ENCODE results near the gene FIS1. TPM values are rescaled to one million over a fixed set of nuclear protein-coding genes. Genes with fewer than 3 reads are reported as not detected.

The FIS1 gene
- 71.1 TPM for total RNA-seq

GRCh38 chr7:101244375-101245146, at the start of gene FIS1:
TSS of gene FIS1 (minus strand) at chr7:101245081. CDS start at chr7:101245004, 77 bp downstream.

GRCh38 chr7:101237206-101238067, 7.4 kb downstream of the FIS1 start, which contains the start of gene CLDN15:
TSS of gene CLDN15 (minus strand) at chr7:101237802. CDS start at chr7:101237581, 221 bp downstream.

GRCh38 chr7:101217388-101218235, 27.3 kb downstream of the FIS1 start, which contains the start of the genes PLOD3 and ZNHIT1:
TSS of gene PLOD3 (minus strand) at chr7:101217581. CDS start at chr7:101217274, 307 bp downstream.
TSS of gene ZNHIT1 (plus strand) at chr7:101218165. CDS start at chr7:101218196, 31 bp downstream.

GRCh38 chr7:101200862-101201599, 43.9 kb downstream of the FIS1 start, which contains the start of gene MOGAT3:
TSS of gene MOGAT3 (minus strand) at chr7:101201036. CDS start at chr7:101200854, 182 bp downstream.

Small RNA genes within 50 kb of the gene (small RNA-seq; reads per million reads assigned to genes)
- gene RNU6-1104P (ENCODE audit: low replicate concordance): not detected

Other genes starting within 250 kb of the FIS1 start
- not detected for gene MUC17, start 225.0 kb downstream of the FIS1 start, total RNA-seq
- gene TRIM56, start 159.6 kb downstream of the FIS1 start, total RNA-seq: 1.3 TPM
- gene SERPINE1, start 118.0 kb downstream of the FIS1 start, total RNA-seq: not detected
- 63.2 TPM for gene AP1S1, start 90.6 kb downstream of the FIS1 start, total RNA-seq
- gene VGF, start 79.5 kb downstream of the FIS1 start, total RNA-seq: 9.4 TPM
- 3.4 TPM for gene NAT16, start 64.8 kb downstream of the FIS1 start, total RNA-seq
- gene MOGAT3, start 44.0 kb downstream of the FIS1 start, total RNA-seq: not detected
- gene PLOD3, start 27.5 kb downstream of the FIS1 start, total RNA-seq: 22.2 TPM
- 23.5 TPM for gene ZNHIT1, start 26.9 kb downstream of the FIS1 start, total RNA-seq
- 5.9 TPM for gene CLDN15, start 7.3 kb downstream of the FIS1 start, total RNA-seq
- 32.2 TPM for gene IFT22, start 76.7 kb upstream of the FIS1 start, total RNA-seq
- gene COL26A1, start 117.8 kb upstream of the FIS1 start, total RNA-seq: 9.7 TPM

Measured in parietal lobe (tissue), 2 donors.